Limb (tissue), 2 donors: ENCODE results near the gene GUF1.
"Not testable (repeated sequence)": the region's sequence is repeated elsewhere in the genome, so short reads cannot be mapped to it uniquely, and the experiment has no call there.

ENCODE experiments used
- DNase-seq, 2 donors: peaks; one replicate each; pipeline ENCODE4 v3.0.0-alpha.2; 2016; ENCODE audit errors: extremely low spot score in 2 of 2

GUF1 gene

GRCh38 chr4:44701037-44701436 is 22.8 kb downstream of the GUF1 start:
- no peak for DNase-seq

- DNase-seq = no peak
Observed at GRCh38 chr4:44704673-44705072, 26.5 kb downstream of the GUF1 start.

- no peak for DNase-seq
Observed at GRCh38 chr4:44713125-44713524, 34.9 kb downstream of the GUF1 start.

GRCh38 chr4:44716597-44716996 is 38.4 kb downstream of the GUF1 start:
- no peak for DNase-seq

- DNase-seq = no peak
Observed at GRCh38 chr4:44720371-44720770, 42.2 kb downstream of the GUF1 start.

GRCh38 chr4:44722001-44722400 is 43.8 kb downstream of the GUF1 start:
- no peak for DNase-seq

- DNase-seq = no peak
Observed at GRCh38 chr4:44725166-44725565, 46.9 kb downstream of the GUF1 start.

GRCh38 chr4:44725726-44726037 is 47.5 kb downstream of the GUF1 start:
- no peak for DNase-seq

GRCh38 chr4:44726038-44726871 is 48.0 kb downstream of the GUF1 start, which contains the start of gene GNPDA2:
Gene GNPDA2, minus strand, starts transcription at chr4:44726556. Its CDS starts 4,349 bp downstream, at chr4:44722207.
- DNase-seq = peak; percentile 91 to 92

- no peak for DNase-seq
Observed at GRCh38 chr4:44727471-44727870, 49.3 kb downstream of the GUF1 start.

GRCh38 chr4:44728694-44729093 is 50.5 kb downstream of the GUF1 start:
- DNase-seq = not testable (repeated sequence)

GRCh38 chr4:44736900-44737299 is 58.7 kb downstream of the GUF1 start:
- DNase-seq = no peak

- DNase-seq = no peak
Observed at GRCh38 chr4:44738615-44739014, 60.4 kb downstream of the GUF1 start.

GRCh38 chr4:44740201-44740600 is 62.0 kb downstream of the GUF1 start:
- no peak for DNase-seq
